ENCODE results near the gene ADCYAP1. TPM values are rescaled to one million over a fixed set of nuclear protein-coding genes. Genes with fewer than 3 reads are reported as not detected.
A peak's percentile ranks its signal among the peaks of the same experiment; 100 is the strongest.

ADCYAP1 gene
- total RNA-seq, 6 experiments from 2014 or later: not detected

DNA sequence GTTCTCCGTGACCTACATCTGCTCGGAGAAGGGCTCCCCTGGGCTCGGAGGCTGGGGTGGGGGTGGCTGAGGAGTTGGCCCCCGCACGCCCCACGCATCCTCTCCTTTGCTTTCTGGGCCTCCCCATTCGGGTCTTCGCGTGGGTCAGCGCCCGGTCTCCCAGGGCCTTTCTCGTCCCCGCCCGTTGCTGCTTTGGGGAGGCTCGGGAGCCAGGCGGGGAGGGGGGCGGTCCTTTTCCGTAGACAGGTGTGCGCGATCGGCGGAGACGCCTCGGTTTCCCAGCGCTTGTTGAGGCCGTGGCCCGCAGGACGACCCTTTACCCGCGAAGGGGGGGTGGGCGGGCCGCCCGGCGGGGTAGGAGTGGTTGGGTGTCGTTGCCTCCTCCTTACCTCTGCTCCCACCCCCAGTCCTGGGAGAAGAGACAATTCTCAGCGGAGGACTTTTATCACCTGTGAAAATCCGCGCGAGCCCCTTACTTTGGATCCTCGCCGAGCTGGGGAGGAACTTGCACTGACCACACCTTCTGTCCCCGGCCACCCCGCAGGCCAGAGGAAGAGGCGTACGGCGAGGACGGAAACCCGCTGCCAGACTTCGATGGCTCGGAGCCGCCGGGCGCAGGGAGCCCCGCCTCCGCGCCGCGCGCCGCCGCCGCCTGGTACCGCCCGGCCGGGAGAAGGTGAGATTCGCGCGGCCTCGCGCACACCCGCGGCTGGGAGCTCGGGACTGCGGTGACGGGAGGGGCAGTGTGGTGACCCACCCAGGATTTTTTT, 2.6 kb downstream of the ADCYAP1 start:
- DNase-seq: no peak

DNA sequence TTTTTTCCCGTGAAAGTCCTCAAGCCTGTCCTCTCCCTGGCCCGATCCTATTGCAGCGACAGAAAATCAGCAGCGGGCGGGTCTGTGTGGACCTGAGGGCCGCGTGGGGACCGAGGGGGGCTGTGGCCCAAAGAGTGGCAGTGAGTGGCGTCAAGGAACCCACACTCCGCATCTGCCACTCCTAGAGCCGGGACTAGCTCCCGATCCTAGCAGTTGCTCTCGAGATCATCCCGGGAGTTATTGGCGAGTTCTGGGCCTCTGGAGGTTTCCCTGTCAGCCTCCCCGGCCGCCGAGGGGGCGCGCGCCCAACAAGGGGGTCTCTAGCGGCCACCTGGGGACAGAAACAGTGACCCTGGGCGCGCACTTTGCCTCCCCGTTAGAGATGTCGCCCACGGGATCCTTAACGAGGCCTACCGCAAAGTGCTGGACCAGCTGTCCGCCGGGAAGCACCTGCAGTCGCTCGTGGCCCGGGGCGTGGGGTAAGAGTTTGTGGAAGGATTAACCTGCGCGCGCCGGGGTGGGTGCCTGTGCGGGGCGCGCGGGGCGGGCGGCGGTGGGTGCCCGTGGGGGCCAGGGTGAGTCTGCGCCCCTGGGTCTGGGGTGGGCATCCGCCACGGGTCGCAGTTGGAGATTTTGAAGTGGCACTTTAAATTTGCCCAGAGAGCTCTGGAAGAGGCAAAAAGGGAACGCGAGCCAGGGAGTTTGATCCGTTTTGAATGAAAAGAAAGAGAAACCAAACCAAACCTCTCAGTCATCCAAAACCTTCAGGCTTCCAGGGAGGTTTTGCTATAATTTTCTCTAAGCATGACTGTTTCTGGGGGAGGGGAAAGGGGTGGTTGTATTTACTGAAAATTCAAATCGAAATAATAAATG, 3.5 kb downstream of the ADCYAP1 start:
- Mint-ChIP-seq H3K27me3 (ENCODE audit: insufficient read depth) (peaks cover 29% of the 10 kb centered on the region), H3K36me3 (ENCODE audit: low read depth) (peaks cover 3% of the 10 kb centered on the region; the same call in 1 of the 2 replicates), H3K27ac (no peak overlapping the region), H3K4me1 (ENCODE audit: low read depth) (peaks cover 6% of the 10 kb centered on the region), H3K9me3 (no peaks in the 10 kb centered on the region), H3K4me3 (peak overlapping the region; percentile 74)
- TF ChIP-seq, protein P1, sequence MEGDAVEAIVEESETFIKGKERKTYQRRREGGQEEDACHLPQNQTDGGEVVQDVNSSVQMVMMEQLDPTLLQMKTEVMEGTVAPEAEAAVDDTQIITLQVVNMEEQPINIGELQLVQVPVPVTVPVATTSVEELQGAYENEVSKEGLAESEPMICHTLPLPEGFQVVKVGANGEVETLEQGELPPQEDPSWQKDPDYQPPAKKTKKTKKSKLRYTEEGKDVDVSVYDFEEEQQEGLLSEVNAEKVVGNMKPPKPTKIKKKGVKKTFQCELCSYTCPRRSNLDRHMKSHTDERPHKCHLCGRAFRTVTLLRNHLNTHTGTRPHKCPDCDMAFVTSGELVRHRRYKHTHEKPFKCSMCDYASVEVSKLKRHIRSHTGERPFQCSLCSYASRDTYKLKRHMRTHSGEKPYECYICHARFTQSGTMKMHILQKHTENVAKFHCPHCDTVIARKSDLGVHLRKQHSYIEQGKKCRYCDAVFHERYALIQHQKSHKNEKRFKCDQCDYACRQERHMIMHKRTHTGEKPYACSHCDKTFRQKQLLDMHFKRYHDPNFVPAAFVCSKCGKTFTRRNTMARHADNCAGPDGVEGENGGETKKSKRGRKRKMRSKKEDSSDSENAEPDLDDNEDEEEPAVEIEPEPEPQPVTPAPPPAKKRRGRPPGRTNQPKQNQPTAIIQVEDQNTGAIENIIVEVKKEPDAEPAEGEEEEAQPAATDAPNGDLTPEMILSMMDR (IDR thresholded peaks at IDR 0.05): no peak
- DNase-seq: no peak

More for the DNA sequence above, 2.6 kb downstream of the ADCYAP1 start:
- Mint-ChIP-seq H3K36me3 (ENCODE audit: low read depth) (peaks cover 3% of the 10 kb centered on the region; the same call in 1 of the 2 replicates), H3K9me3 (no peaks in the 10 kb centered on the region), H3K27ac (no peak overlapping the region), H3K27me3 (ENCODE audit: insufficient read depth) (peaks cover 34% of the 10 kb centered on the region), H3K4me1 (ENCODE audit: low read depth) (peaks cover 6% of the 10 kb centered on the region), H3K4me3 (no peak overlapping the region)
- TF ChIP-seq, protein P1 (IDR thresholded peaks at IDR 0.05): no peak

DNA sequence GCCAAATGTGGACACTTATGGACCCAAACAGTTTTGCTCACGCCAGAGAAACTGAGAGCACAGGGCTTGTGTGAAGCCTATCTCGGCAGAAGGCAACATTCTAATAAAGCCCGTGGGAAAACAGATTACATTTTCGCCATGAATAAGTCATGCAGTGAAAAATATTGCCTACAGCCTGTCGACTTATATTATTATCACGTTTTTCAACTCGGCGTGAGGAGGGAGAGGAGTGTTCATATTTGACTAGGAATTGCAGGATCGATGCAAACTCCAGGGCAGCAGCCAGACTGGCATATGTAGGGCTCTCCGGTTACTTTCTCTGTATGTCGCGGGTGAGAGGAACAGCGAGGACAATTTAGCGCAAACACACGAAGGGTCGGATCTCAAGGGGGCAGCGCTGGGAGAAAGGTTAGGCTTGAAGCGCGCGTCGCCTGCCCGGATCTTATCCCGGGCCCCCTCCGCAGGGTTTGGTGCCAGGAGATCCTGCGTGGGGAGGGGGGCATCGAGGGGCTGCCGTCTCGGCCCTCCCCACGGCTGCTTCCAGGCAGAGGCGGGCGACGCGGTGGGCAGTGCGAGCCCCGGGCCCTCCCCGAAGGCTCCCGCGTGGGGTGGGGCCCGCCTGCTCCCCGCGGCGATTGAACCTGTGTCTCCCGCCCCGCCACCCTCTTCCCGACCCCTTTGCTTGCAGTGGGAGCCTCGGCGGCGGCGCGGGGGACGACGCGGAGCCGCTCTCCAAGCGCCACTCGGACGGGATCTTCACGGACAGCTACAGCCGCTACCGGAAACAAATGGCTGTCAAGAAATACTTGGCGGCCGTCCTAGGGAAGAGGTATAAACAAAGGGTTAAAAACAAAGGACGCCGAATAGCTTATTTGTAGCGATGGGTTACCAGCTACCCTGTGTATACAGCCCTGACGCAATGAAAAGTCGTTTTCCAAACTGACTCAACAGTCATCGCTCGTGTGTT, 4.4 kb downstream of the ADCYAP1 start:
- Mint-ChIP-seq H3K27me3 (ENCODE audit: insufficient read depth) (peaks cover 25% of the 10 kb centered on the region), H3K9me3 (no peaks in the 10 kb centered on the region), H3K36me3 (ENCODE audit: low read depth) (peaks cover 3% of the 10 kb centered on the region; the same call in 1 of the 2 replicates), H3K4me3 (peak overlapping the region; percentile 74), H3K27ac (no peak overlapping the region), H3K4me1 (ENCODE audit: low read depth) (peaks cover 6% of the 10 kb centered on the region)
- no peak for DNase-seq
- TF ChIP-seq, protein P1 (IDR thresholded peaks at IDR 0.05): no peak

DNA sequence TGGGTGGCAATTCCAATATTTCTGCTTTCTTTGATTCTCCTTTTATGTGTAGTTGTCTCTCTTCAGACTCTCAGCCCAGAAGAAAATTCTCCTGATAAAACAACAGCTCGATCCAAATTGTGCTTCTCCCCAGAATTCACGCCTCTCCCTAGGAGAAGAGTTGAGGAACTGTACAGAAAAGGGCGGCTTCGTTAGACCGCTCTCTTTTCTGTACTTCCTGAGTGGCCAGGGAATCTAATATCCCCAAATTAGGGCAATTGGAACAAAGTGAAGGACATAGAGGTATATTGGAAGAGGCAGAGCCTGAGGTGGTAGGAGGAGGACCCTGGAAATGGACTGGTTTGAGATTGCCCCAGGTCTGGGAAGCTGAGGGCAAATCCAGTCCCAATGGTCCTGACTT, 5.6 kb downstream of the ADCYAP1 start:
- H3K27ac Mint-ChIP-seq: no peak overlapping the region
- TF ChIP-seq, protein P1 (IDR thresholded peaks at IDR 0.05): no peak
- no peak overlapping the region for H3K4me3 Mint-ChIP-seq
- H3K27me3 Mint-ChIP-seq (ENCODE audit: insufficient read depth): peaks cover 17% of the 10 kb centered on the region
- peaks cover 3% of the 10 kb centered on the region; the same call in 1 of the 2 replicates for H3K36me3 Mint-ChIP-seq (ENCODE audit: low read depth)
- H3K9me3 Mint-ChIP-seq: no peaks in the 10 kb centered on the region
- H3K4me1 Mint-ChIP-seq (ENCODE audit: low read depth): peaks cover 6% of the 10 kb centered on the region
- DNase-seq: no peak

DNA sequence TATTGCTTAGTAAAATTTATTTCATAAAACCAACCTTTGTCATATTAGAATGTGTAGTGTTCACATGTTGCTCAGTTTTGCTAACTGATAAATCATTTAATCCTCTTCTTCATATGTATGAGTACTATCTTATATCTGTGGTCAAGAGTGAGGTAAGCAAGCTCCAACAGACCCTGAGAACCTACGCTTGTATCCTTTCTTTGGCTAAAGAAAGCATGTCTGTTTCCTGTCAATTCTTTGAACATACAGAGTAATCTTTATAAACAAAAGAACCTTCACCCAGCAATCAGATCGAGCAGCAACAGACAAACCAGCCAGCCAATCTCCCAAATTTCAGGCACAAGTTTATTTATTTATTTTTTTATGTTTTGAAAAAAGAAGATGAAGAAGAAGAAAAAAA, 6.4 kb downstream of the ADCYAP1 start:
- no peak overlapping the region for H3K27ac Mint-ChIP-seq
- H3K36me3 Mint-ChIP-seq (ENCODE audit: low read depth): peaks cover 3% of the 10 kb centered on the region; the same call in 1 of the 2 replicates
- no peak overlapping the region for H3K4me3 Mint-ChIP-seq
- H3K9me3 Mint-ChIP-seq: no peaks in the 10 kb centered on the region
- peaks cover 6% of the 10 kb centered on the region for H3K4me1 Mint-ChIP-seq (ENCODE audit: low read depth)
- DNase-seq: no peak
- peaks cover 16% of the 10 kb centered on the region for H3K27me3 Mint-ChIP-seq (ENCODE audit: insufficient read depth)
- TF ChIP-seq, protein P1 (IDR thresholded peaks at IDR 0.05): no peak

Data from HFFc6 (cell line).